GM18508 (cell line): ENCODE data around the gene ERMARD.

Source experiments
- ATAC-seq: cut with Tn5 transposase; IDR thresholded peaks from one replicate; pipeline ENCODE4 v1.9.1; 2021; ENCODE audit warnings: moderate number of reproducible peaks; ENCODE audit not compliant: insufficient read depth, unreplicated experiment

The ERMARD gene

GRCh38 chr6:169800116-169800667 lies 48.8 kb downstream of the ERMARD start:
- ATAC-seq: no peak

- ATAC-seq: no peak
Measured at GRCh38 chr6:169800668-169801395, 49.4 kb downstream of the ERMARD start.

- ATAC-seq: no peak
Measured at GRCh38 chr6:169801396-169802160, 50.2 kb downstream of the ERMARD start.

GRCh38 chr6:169802790-169803189 lies 51.4 kb downstream of the ERMARD start:
- no peak for ATAC-seq

- no peak for ATAC-seq
Measured at GRCh38 chr6:169803271-169803811, 51.9 kb downstream of the ERMARD start.

- no peak for ATAC-seq
Measured at GRCh38 chr6:169803816-169804340, 52.5 kb downstream of the ERMARD start.

GRCh38 chr6:169804427-169804826 lies 53.0 kb downstream of the ERMARD start:
- no peak for ATAC-seq

- no peak for ATAC-seq
Measured at GRCh38 chr6:169805242-169805838, 53.9 kb downstream of the ERMARD start.

GRCh38 chr6:169806701-169807100 lies 55.3 kb downstream of the ERMARD start:
- ATAC-seq: no peak

- no peak for ATAC-seq
Measured at GRCh38 chr6:169807229-169807628, 55.8 kb downstream of the ERMARD start.

GRCh38 chr6:169807699-169808607 lies 56.5 kb downstream of the ERMARD start:
- no peak for ATAC-seq

- ATAC-seq: no peak
Measured at GRCh38 chr6:169808608-169808967, 57.2 kb downstream of the ERMARD start.

GRCh38 chr6:169809386-169809785 lies 58.0 kb downstream of the ERMARD start:
- ATAC-seq: no peak

- ATAC-seq: no peak
Measured at GRCh38 chr6:169810066-169810989, 58.9 kb downstream of the ERMARD start.

GRCh38 chr6:169811072-169811471 lies 59.6 kb downstream of the ERMARD start:
- no peak for ATAC-seq

- ATAC-seq: no peak
Measured at GRCh38 chr6:169811521-169812256, 60.3 kb downstream of the ERMARD start.

GRCh38 chr6:169812257-169812644 lies 60.8 kb downstream of the ERMARD start:
- ATAC-seq: no peak

- ATAC-seq: no peak
Measured at GRCh38 chr6:169813969-169814368, 62.5 kb downstream of the ERMARD start.
